HEK293 (cell line): ENCODE measurements around the gene C16orf86.
A peak's percentile ranks its signal among the peaks of the same experiment; 100 is the strongest.

Source experiments
- CTCF ChIA-PET: fragments of 350-600 bp; formaldehyde crosslinking; extraction: SDS; loops from one replicate; lab custom pipeline; 2021; ENCODE audit warnings: antibody characterized with exemption; lab: Yijun Ruan, JAX
- POLR2A ChIA-PET: fragments of 300-600 bp; formaldehyde crosslinking; extraction: SDS; loops from one replicate; lab custom pipeline; 2020; ENCODE audit warnings: antibody characterized with exemption, inconsistent platforms; lab: Yijun Ruan, JAX
- H3K27ac ChIP-seq: fragments of 200-500 bp; sonication (Bioruptor generic); 2 replicates; pipeline ENCODE4 v1.5.1; 2014; ENCODE audit warnings: low read depth, low read length, control low read depth, inconsistent platforms; ENCODE audit errors: extremely low read depth
- H3K36me3 ChIP-seq, 2 experiments: fragments of 200-500 bp in 1 of 2; sonication (Bioruptor generic) in 1 of 2; 1 replicate in 1 of 2; 2 replicates in 1 of 2; pipeline ENCODE4 v1.5.1; 2014 to 2017; ENCODE audit warnings: inconsistent platforms in 2 of 2, low read length in 2 of 2; ENCODE audit not compliant: control insufficient read depth in 2 of 2, insufficient read depth in 1 of 2
- H3K4me1 ChIP-seq: fragments of 200-500 bp; sonication (Bioruptor generic); 2 replicates; pipeline ENCODE4 v1.5.1; 2014; ENCODE audit warnings: mild to moderate bottlenecking, low read length, inconsistent platforms; ENCODE audit not compliant: control insufficient read depth, insufficient read depth
- H3K4me3 ChIP-seq: 2 replicates; pipeline ENCODE4 v1.5.1; 2011; ENCODE audit warnings: low read depth, mild to moderate bottlenecking, control low read depth, low read length, moderate library complexity
- H3K9me3 ChIP-seq: fragments of 200-500 bp; sonication (Bioruptor generic); 2 replicates; pipeline ENCODE4 v1.5.1; 2014; ENCODE audit warnings: low read depth, low read length, inconsistent platforms; ENCODE audit not compliant: control insufficient read depth, insufficient read depth
- GLI2 ChIP-seq: fragments of 450-650 bp; formaldehyde crosslinking; IDR thresholded peaks from 2 replicates; pipeline ENCODE4; 2017; ENCODE audit warnings: missing biosample characterization, missing genetic modification characterization, low read depth, borderline replicate concordance
- GLIS2 ChIP-seq: fragments of 450-650 bp; formaldehyde crosslinking; IDR thresholded peaks from 2 replicates; pipeline ENCODE4 v1.5.1; 2016; ENCODE audit warnings: missing biosample characterization, missing genetic modification characterization
- IKZF3 ChIP-seq: fragments of 450-650 bp; IDR thresholded peaks from 2 replicates; pipeline ENCODE4 v1.5.0; 2018; ENCODE audit warnings: missing biosample characterization, mild to moderate bottlenecking, missing genetic modification characterization, moderate library complexity
- INSM2 ChIP-seq: fragments of 450-650 bp; formaldehyde crosslinking; IDR thresholded peaks from 2 replicates; pipeline ENCODE4 v1.5.1; 2016; ENCODE audit warnings: missing biosample characterization, missing genetic modification characterization
- KLF16 ChIP-seq: fragments of 450-650 bp; formaldehyde crosslinking; IDR thresholded peaks from 2 replicates; pipeline ENCODE4 v1.5.1; 2017; ENCODE audit warnings: missing biosample characterization, missing genetic modification characterization
- KLF7 ChIP-seq: fragments of 450-650 bp; formaldehyde crosslinking; IDR thresholded peaks from 2 replicates; pipeline ENCODE4 v1.5.1; 2016; ENCODE audit warnings: missing biosample characterization, missing genetic modification characterization, borderline replicate concordance
- KLF8 ChIP-seq: fragments of 450-650 bp; formaldehyde crosslinking; IDR thresholded peaks from 2 replicates; pipeline ENCODE4 v1.5.1; 2016; ENCODE audit warnings: missing biosample characterization, missing genetic modification characterization
- PRDM10 ChIP-seq: fragments of 450-650 bp; formaldehyde crosslinking; IDR thresholded peaks from 2 replicates; pipeline ENCODE4 v1.5.1; 2016; ENCODE audit warnings: missing biosample characterization, missing genetic modification characterization
- ZBTB21 ChIP-seq: fragments of 450-650 bp; formaldehyde crosslinking; IDR thresholded peaks from 2 replicates; pipeline ENCODE4 v1.5.1; 2017; ENCODE audit warnings: missing biosample characterization, missing genetic modification characterization
- ZNF112 ChIP-seq: fragments of 450-650 bp; formaldehyde crosslinking; IDR thresholded peaks from 2 replicates; pipeline ENCODE4 v1.5.0; 2017; ENCODE audit warnings: missing biosample characterization, missing genetic modification characterization
- ZNF2 ChIP-seq: fragments of 450-650 bp; formaldehyde crosslinking; IDR thresholded peaks from 2 replicates; pipeline ENCODE4 v1.5.1; 2016; ENCODE audit warnings: missing biosample characterization, missing genetic modification characterization
- ZNF223 ChIP-seq: fragments of 450-650 bp; formaldehyde crosslinking; IDR thresholded peaks from 2 replicates; pipeline ENCODE4 v1.5.1; 2016; ENCODE audit warnings: missing biosample characterization, missing genetic modification characterization
- ZNF366 ChIP-seq: fragments of 450-650 bp; formaldehyde crosslinking; conservative IDR thresholded peaks from 2 replicates; pipeline ENCODE4 v1.5.1; 2016; ENCODE audit warnings: missing biosample characterization, missing genetic modification characterization
- ZNF433 ChIP-seq: fragments of 450-650 bp; formaldehyde crosslinking; IDR thresholded peaks from 2 replicates; pipeline ENCODE4 v1.5.1; 2016; ENCODE audit warnings: missing biosample characterization, missing genetic modification characterization, low read depth
- ZNF626 ChIP-seq: fragments of 450-650 bp; sonication (Bioruptor Pico); formaldehyde crosslinking; IDR thresholded peaks from 2 replicates; pipeline ENCODE4 v1.5.1; 2018; ENCODE audit warnings: missing biosample characterization, missing genetic modification characterization, inconsistent platforms
- ZNF629 ChIP-seq: fragments of 450-650 bp; formaldehyde crosslinking; IDR thresholded peaks from 2 replicates; pipeline ENCODE4 v1.5.1; 2017; ENCODE audit warnings: missing biosample characterization, missing genetic modification characterization
- ZNF768 ChIP-seq: fragments of 450-650 bp; formaldehyde crosslinking; IDR thresholded peaks from 2 replicates; pipeline ENCODE4 v1.5.1; 2018; ENCODE audit warnings: missing biosample characterization, mild to moderate bottlenecking, missing genetic modification characterization
- ZNF837 ChIP-seq: fragments of 450-650 bp; formaldehyde crosslinking; IDR thresholded peaks from 2 replicates; pipeline ENCODE4 v1.5.1; 2016; ENCODE audit warnings: missing biosample characterization, missing genetic modification characterization
- TF ChIP-seq, protein P1 (sequence below): fragments of 450-650 bp; formaldehyde crosslinking; IDR thresholded peaks from 2 replicates; pipeline ENCODE4 v1.5.1; 2016; ENCODE audit warnings: missing biosample characterization, missing genetic modification characterization
- TF ChIP-seq, protein P2 (sequence below): fragments of 450-650 bp; formaldehyde crosslinking; IDR thresholded peaks from 2 replicates; pipeline ENCODE4 v1.5.1; 2016; ENCODE audit warnings: missing biosample characterization, missing genetic modification characterization

Gene C16orf86

GRCh38 chr16:67660564-67661028 is 6.0 kb upstream of the C16orf86 start, which contains the start of gene PARD6A (continued):
- TF ChIP-seq, protein P1, sequence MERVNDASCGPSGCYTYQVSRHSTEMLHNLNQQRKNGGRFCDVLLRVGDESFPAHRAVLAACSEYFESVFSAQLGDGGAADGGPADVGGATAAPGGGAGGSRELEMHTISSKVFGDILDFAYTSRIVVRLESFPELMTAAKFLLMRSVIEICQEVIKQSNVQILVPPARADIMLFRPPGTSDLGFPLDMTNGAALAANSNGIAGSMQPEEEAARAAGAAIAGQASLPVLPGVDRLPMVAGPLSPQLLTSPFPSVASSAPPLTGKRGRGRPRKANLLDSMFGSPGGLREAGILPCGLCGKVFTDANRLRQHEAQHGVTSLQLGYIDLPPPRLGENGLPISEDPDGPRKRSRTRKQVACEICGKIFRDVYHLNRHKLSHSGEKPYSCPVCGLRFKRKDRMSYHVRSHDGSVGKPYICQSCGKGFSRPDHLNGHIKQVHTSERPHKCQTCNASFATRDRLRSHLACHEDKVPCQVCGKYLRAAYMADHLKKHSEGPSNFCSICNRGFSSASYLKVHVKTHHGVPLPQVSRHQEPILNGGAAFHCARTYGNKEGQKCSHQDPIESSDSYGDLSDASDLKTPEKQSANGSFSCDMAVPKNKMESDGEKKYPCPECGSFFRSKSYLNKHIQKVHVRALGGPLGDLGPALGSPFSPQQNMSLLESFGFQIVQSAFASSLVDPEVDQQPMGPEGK (tag by site-specific recombination): peak; percentile 88
- TF ChIP-seq ZNF837 (tag by site-specific recombination): no peak
- no peak for TF ChIP-seq ZNF626
- TF ChIP-seq ZBTB21 (tag by site-specific recombination): peak; percentile 96
- TF ChIP-seq ZNF112 (tag by site-specific recombination): no peak

DNA sequence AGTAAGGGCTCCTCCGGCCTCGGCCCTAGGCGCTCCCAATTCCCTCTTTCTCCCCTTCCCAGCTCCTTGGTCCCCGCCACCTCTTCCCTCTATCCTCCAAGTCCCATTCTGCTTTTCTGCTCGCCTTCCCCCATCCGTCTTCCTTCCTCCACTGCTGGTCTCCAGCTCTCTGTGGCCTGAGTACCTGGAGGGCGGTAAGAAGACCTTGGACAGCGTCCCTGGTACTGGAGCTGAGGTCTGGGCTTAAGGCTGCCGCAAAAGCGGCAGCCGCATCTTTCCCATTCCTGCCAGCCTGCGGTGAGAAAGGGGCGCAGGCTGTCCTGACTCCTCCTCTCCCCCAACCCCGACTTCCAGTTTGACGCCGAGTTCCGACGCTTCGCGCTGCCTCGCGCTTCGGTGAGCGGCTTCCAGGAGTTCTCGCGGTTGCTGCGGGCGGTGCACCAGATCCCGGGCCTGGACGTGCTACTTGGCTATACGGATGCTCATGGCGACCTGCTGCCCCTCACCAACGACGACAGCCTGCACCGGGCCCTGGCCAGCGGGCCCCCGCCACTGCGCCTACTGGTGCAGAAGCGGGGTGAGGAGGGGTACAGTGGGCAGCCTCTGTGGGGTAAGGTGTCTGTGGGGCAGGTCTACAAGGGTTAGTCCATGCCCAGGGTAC is 5.4 kb upstream of the C16orf86 start:
- CTCF ChIA-PET: interaction anchor here (0.6 to 1.0 kb wide), 2 partner anchors 12 to 140 kb away, joined by 3 to 4 read pairs; no protein-coding TSS in a partner anchor
- H3K4me3 ChIP-seq: peak overlapping the region; percentile 38
- TF ChIP-seq ZNF366 (tag by site-specific recombination) (peak; percentile 67; the same call in 1 of the 2 replicates), GLIS2 (no peak), IKZF3 (0 out of 2 replicates have a peak, but pooled peaks have one; percentile 31), INSM2 (no peak)
- TF ChIP-seq, protein P2, sequence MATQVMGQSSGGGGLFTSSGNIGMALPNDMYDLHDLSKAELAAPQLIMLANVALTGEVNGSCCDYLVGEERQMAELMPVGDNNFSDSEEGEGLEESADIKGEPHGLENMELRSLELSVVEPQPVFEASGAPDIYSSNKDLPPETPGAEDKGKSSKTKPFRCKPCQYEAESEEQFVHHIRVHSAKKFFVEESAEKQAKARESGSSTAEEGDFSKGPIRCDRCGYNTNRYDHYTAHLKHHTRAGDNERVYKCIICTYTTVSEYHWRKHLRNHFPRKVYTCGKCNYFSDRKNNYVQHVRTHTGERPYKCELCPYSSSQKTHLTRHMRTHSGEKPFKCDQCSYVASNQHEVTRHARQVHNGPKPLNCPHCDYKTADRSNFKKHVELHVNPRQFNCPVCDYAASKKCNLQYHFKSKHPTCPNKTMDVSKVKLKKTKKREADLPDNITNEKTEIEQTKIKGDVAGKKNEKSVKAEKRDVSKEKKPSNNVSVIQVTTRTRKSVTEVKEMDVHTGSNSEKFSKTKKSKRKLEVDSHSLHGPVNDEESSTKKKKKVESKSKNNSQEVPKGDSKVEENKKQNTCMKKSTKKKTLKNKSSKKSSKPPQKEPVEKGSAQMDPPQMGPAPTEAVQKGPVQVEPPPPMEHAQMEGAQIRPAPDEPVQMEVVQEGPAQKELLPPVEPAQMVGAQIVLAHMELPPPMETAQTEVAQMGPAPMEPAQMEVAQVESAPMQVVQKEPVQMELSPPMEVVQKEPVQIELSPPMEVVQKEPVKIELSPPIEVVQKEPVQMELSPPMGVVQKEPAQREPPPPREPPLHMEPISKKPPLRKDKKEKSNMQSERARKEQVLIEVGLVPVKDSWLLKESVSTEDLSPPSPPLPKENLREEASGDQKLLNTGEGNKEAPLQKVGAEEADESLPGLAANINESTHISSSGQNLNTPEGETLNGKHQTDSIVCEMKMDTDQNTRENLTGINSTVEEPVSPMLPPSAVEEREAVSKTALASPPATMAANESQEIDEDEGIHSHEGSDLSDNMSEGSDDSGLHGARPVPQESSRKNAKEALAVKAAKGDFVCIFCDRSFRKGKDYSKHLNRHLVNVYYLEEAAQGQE: peak; percentile 97
- H3K36me3 ChIP-seq: peaks cover 0 to 67% of the 10 kb centered on the region in 2 experiments; a peak in 1 of 3 replicates
- POLR2A ChIA-PET: interaction anchor here (0.7 to 2.0 kb wide), 6 partner anchors 9 to 185 kb away, joined by 3 to 20 read pairs (median 7); partner anchors contain the start of genes CARMIL2, CTCF, GFOD2 and NUTF2
- H3K4me1 ChIP-seq: 0 out of 2 replicates have a peak, but pooled peaks cover 4% of the 10 kb centered on the region
- no peaks in the 10 kb centered on the region for H3K9me3 ChIP-seq
- no peak overlapping the region for H3K27ac ChIP-seq

DNA sequence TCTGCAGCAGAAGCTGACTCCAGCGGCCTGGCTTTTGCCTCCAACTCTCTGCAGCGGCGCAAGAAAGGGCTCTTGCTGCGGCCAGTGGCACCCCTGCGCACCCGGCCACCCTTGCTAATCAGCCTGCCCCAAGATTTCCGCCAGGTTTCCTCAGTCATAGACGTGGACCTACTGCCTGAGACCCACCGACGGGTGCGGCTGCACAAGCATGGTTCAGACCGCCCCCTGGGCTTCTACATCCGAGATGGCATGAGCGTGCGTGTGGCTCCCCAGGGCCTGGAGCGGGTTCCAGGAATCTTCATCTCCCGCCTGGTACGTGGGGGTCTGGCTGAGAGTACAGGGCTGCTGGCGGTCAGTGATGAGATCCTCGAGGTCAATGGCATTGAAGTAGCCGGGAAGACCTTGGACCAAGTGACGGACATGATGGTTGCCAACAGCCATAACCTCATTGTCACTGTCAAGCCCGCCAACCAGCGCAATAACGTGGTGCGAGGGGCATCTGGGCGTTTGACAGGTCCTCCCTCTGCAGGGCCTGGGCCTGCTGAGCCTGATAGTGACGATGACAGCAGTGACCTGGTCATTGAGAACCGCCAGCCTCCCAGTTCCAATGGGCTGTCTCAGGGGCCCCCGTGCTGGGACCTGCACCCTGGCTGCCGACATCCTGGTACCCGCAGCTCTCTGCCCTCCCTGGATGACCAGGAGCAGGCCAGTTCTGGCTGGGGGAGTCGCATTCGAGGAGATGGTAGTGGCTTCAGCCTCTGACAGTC is 4.5 kb upstream of the C16orf86 start:
- ChIA-PET POLR2A (no interaction called here), CTCF (interaction anchor here (0.5 to 1.4 kb wide), 6 partner anchors 17 to 203 kb away, joined by 3 to 6 read pairs (median 4); partner anchors contain the start of gene CARMIL2)
- Histone ChIP-seq H3K27ac (no peak overlapping the region), H3K4me3 (no peak overlapping the region), H3K36me3 (peaks cover 0 to 59% of the 10 kb centered on the region in 2 experiments; a peak in 1 of 3 replicates), H3K4me1 (0 out of 2 replicates have a peak, but pooled peaks cover 4% of the 10 kb centered on the region), H3K9me3 (no peaks in the 10 kb centered on the region)
- no peak for TF ChIP-seq ZBTB21 (tag by site-specific recombination)
- no peak for TF ChIP-seq ZNF2 (tag by site-specific recombination)
- TF ChIP-seq ZNF768 (tag by site-specific recombination): no peak
- TF ChIP-seq KLF16 (tag by site-specific recombination): no peak
- TF ChIP-seq PRDM10 (tag by site-specific recombination): no peak
- TF ChIP-seq ZNF433 (tag by site-specific recombination): no peak
- no peak for TF ChIP-seq ZNF629
- TF ChIP-seq ZNF223 (tag by site-specific recombination): no peak
- no peak for TF ChIP-seq KLF7 (tag by site-specific recombination)
- TF ChIP-seq GLI2 (tag by site-specific recombination): no peak
- no peak for TF ChIP-seq KLF8
